RWPE2 (cell line): ENCODE measurements around the gene CTNNA2.

Experiments
- ATAC-seq: fragments of 200-7000 bp; cut with Tn5 transposase; 3 replicates; pipeline ENCODE4 v1.9.1; 2021; ENCODE audit warnings: low read depth
- DNase-seq: peaks from one replicate; pipeline ENCODE4 v3.0.0-alpha.2; 2020; ENCODE audit warnings: low spot score
- H3K27ac ChIP-seq: fragments of 450-650 bp; 2 replicates; pipeline ENCODE4 v1.5.1; 2017; ENCODE audit warnings: mild to moderate bottlenecking; ENCODE audit not compliant: poor library complexity, severe bottlenecking
- H3K27me3 ChIP-seq: fragments of 250-450 bp; sonication (Bioruptor Pico); 2 replicates; pipeline ENCODE4 v1.5.1; 2021; ENCODE audit warnings: mild to moderate bottlenecking, moderate library complexity; ENCODE audit not compliant: insufficient read depth, poor library complexity, severe bottlenecking
- H3K36me3 ChIP-seq: fragments of 250-450 bp; sonication (Bioruptor Pico); 2 replicates; pipeline ENCODE4 v1.5.1; 2020; ENCODE audit warnings: low read depth, mild to moderate bottlenecking, moderate library complexity
- H3K4me1 ChIP-seq: fragments of 250-450 bp; sonication (Bioruptor Pico); 2 replicates; pipeline ENCODE4 v1.5.1; 2021; ENCODE audit warnings: mild to moderate bottlenecking, moderate library complexity; ENCODE audit not compliant: insufficient read depth, poor library complexity, severe bottlenecking
- H3K4me3 ChIP-seq: fragments of 250-450 bp; sonication (Bioruptor Pico); 2 replicates; pipeline ENCODE4 v1.5.1; 2021; ENCODE audit warnings: mild to moderate bottlenecking, moderate library complexity; ENCODE audit not compliant: severe bottlenecking
- H3K9me3 ChIP-seq: fragments of 250-450 bp; sonication (Bioruptor Pico); 2 replicates; pipeline ENCODE4 v1.5.1; 2021; ENCODE audit warnings: mild to moderate bottlenecking, moderate library complexity; ENCODE audit not compliant: severe bottlenecking
- CTCF ChIP-seq: fragments of 450-650 bp; IDR thresholded peaks from one replicate; pipeline ENCODE4 v1.5.1; 2017; ENCODE audit warnings: mild to moderate bottlenecking, moderate library complexity; ENCODE audit not compliant: poor library complexity, severe bottlenecking

Gene CTNNA2

DNA sequence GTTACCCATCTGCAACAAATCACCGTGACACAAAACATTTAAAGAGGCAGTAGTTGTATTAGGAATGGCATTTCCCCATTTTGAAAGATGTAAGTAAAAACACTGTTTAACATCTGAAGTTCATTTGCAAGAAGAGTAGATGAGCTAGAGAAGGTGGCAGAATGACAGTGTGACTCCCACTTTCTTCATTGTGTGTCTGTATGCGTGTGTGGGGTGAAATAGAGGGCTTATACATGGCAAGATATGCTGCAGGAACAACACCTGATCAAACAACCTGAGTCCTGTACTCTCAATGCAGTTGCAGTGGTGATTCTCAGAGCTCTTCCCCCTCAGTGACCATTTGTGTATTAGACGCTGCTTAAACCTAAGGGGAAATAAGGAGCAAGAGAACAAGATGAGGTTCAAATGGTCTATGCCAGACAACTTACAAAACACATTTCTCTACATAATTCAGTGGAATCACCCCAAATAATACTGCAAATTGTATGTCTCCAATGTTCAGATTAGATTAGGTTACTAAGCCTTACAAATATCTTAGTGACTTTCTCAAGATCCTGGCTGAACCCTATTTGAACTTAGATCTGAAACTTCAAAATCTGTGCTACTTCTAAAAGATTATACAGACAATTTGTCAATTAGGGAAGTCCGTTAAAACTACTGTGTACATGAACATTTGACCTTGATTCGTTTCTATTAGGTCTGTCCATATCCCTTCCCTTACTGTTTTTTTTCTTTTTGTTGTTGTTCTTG, 561.6 kb downstream of the CTNNA2 start:
- DNase-seq (no peak), ATAC-seq (no peak)
- Histone ChIP-seq H3K4me1 (no peaks in the 10 kb centered on the region), H3K27ac (no peak overlapping the region), H3K4me3 (no peak overlapping the region), H3K9me3 (no peaks in the 10 kb centered on the region), H3K36me3 (no peaks in the 10 kb centered on the region), H3K27me3 (no peaks in the 10 kb centered on the region)
- TF ChIP-seq CTCF, result no peak

DNA sequence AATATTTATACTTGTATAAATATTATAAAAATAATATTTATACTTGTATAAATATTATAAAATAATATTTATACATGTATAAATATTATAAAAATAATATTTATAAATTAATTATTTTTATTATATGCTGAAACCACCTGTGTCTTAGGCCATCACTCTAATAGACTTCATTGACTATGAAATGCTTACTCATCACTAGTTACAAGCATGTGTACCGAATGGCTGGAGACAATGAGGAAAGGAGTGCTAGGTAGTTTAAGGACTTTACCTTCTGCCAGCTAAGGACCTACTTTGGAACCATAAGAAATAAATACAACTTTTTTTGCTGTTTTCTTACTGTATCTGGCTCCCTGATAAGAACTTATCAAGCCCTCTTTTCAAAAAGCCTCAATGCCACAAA, 562.9 kb downstream of the CTNNA2 start:
- ATAC-seq (no peak), DNase-seq (no peak)
- Histone ChIP-seq H3K4me3 (no peak overlapping the region), H3K9me3 (no peaks in the 10 kb centered on the region), H3K36me3 (no peaks in the 10 kb centered on the region), H3K27ac (no peak overlapping the region), H3K4me1 (no peaks in the 10 kb centered on the region), H3K27me3 (peaks cover 9% of the 10 kb centered on the region)
- no peak for TF ChIP-seq CTCF

DNA sequence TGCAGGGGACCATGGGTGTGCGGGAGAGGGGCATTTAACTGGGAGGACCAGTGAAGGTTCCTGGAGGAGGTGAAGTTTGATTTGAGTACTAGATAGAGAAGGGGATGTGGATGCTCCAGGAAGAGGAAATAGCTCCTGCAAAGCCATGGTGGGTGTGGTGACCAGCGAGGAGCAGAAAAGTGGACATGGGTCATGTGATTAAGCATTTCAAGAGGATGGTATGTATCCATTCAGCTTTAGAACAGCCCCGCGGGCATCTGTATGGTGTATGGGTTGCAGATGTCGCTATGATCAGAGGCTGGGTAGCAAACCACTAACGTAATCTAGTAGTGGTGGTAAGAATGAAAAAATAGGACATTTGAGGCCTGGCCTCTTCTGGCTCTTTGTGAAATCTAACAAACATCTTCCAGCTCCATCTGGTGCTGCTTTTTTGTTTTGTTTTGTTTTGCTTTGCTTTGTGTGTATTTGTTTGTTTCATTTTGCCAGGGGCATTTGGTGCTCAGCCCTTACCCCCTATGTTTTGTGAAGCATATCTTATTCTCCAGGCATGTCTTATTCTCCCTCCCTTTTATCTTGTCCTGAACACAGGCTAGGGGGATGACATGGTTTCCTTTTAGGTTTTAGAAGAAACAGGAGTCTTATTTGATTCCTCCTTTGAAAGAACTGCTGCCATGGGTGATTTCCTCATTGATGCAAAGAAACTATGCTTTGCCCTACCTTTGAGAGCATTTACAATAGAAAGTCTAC, 565.6 kb downstream of the CTNNA2 start:
- no peaks in the 10 kb centered on the region for H3K36me3 ChIP-seq
- no peak for TF ChIP-seq CTCF
- H3K27me3 ChIP-seq, result peaks cover 32% of the 10 kb centered on the region
- ATAC-seq (no peak), DNase-seq (no peak)
- no peaks in the 10 kb centered on the region for H3K4me1 ChIP-seq
- no peaks in the 10 kb centered on the region for H3K9me3 ChIP-seq
- no peak overlapping the region for H3K4me3 ChIP-seq
- no peak overlapping the region for H3K27ac ChIP-seq

- Histone ChIP-seq H3K36me3 (no peaks in the 10 kb centered on the region), H3K4me3 (no peak overlapping the region), H3K27ac (no peak overlapping the region), H3K4me1 (no peaks in the 10 kb centered on the region), H3K27me3 (peaks cover 42% of the 10 kb centered on the region), H3K9me3 (no peaks in the 10 kb centered on the region)
- no peak for TF ChIP-seq CTCF
- ATAC-seq (no peak), DNase-seq (no peak)
Observed at GRCh38 chr2:80080957-80081356, 568.1 kb downstream of the CTNNA2 start.

GRCh38 chr2:80086831-80087230, 574.0 kb downstream of the CTNNA2 start:
- TF ChIP-seq CTCF, result no peak
- Histone ChIP-seq H3K27me3 (peaks cover 26% of the 10 kb centered on the region), H3K27ac (no peak overlapping the region), H3K4me3 (no peak overlapping the region), H3K4me1 (no peaks in the 10 kb centered on the region), H3K9me3 (no peaks in the 10 kb centered on the region), H3K36me3 (no peaks in the 10 kb centered on the region)
- peak; percentile 67 for ATAC-seq
- no peak for DNase-seq
